Thyroid gland (tissue), 4 donors: Measurements from ENCODE around the gene AADACL3.

Experiments
- POLR2A ChIP-seq, 2 donors: fragments of 450-650 bp; IDR thresholded peaks; one replicate each; pipeline ENCODE4 v1.6.1; 2017; ENCODE audit warnings: antibody characterized with exemption in 2 of 2, mild to moderate bottlenecking in 2 of 2, moderate library complexity in 1 of 2
- TF ChIP-seq, protein P1 (sequence below), 6 experiments: fragments of 200-600 bp in 3 of 6; fragments of 450-650 bp in 3 of 6; sonication (generic) in 3 of 6; IDR thresholded peaks; one replicate each; pipeline ENCODE4 v1.5.1; 2016 to 2019; ENCODE audit warnings: antibody characterized with exemption in 6 of 6, mild to moderate bottlenecking in 2 of 6, inconsistent platforms in 1 of 6, moderate library complexity in 1 of 6

DNA sequence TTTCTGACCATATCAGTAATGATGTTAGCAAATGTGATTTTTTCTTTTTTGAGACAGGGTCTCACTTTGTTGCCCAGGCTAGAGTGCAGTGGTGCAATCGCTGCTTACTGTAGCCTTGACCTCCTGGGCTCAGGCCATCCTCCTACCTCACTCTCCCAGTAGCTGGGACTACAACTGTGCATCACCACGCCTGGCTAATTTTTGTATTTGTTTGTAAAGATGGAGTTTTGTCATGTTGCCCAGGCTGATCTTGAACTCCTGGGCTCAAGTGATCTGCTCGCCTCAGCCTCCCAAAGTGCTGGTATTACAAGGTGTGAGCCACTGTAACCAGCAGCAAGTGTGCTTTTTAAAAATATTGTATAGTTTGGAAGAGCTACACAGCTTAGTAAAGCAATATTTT is 26.0 kb downstream of the AADACL3 start:
- TF ChIP-seq, protein P1, sequence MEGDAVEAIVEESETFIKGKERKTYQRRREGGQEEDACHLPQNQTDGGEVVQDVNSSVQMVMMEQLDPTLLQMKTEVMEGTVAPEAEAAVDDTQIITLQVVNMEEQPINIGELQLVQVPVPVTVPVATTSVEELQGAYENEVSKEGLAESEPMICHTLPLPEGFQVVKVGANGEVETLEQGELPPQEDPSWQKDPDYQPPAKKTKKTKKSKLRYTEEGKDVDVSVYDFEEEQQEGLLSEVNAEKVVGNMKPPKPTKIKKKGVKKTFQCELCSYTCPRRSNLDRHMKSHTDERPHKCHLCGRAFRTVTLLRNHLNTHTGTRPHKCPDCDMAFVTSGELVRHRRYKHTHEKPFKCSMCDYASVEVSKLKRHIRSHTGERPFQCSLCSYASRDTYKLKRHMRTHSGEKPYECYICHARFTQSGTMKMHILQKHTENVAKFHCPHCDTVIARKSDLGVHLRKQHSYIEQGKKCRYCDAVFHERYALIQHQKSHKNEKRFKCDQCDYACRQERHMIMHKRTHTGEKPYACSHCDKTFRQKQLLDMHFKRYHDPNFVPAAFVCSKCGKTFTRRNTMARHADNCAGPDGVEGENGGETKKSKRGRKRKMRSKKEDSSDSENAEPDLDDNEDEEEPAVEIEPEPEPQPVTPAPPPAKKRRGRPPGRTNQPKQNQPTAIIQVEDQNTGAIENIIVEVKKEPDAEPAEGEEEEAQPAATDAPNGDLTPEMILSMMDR (IDR thresholded peaks at IDR 0.05) = no peak
- no peak for TF ChIP-seq POLR2A (IDR thresholded peaks at IDR 0.05)
